ENCODE data around the gene CROCC.
"Not testable (repeated sequence)": the region's sequence is repeated elsewhere in the genome, so short reads cannot be mapped to it uniquely, and the experiment has no call there.

DNA sequence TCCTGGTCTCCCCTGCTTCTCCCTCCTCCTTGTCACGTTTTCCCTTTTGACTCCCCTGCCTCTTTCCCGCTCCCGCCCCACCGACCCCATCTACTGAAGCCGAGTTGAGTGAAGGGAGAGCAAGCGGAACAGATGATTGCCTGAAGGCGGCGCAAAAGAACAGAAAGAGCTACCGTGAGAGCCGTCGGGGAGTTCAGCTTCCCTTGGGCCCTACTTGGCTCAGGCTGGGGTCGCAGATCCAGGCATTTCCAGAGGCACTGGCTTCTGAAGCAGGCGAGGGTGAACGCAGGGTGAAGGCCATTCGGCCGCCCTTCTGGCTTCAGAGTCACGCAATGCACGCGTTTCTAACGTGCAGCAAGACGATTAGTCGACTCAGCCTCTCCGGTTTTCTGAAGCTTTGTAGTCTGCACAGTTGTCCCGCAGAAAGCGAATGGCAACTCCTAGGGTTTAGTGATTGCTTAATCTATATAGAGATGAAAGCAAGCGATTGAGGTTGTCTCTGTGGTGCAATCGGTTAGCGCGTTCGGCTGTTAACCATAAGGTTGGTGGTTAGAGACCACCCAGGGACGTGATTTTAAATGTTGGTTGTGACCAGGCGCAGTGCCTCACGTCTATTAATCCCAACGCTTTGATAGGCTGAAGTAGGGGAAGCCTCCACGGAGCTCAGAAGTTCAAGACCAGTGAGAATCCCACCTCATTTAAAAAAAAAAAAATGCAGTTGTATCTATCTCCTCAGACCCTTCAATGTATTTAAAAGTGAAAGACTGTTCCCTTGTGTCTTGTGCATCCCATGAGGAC, 46.6 kb upstream of the CROCC start:
- TF ChIP-seq, protein P1, sequence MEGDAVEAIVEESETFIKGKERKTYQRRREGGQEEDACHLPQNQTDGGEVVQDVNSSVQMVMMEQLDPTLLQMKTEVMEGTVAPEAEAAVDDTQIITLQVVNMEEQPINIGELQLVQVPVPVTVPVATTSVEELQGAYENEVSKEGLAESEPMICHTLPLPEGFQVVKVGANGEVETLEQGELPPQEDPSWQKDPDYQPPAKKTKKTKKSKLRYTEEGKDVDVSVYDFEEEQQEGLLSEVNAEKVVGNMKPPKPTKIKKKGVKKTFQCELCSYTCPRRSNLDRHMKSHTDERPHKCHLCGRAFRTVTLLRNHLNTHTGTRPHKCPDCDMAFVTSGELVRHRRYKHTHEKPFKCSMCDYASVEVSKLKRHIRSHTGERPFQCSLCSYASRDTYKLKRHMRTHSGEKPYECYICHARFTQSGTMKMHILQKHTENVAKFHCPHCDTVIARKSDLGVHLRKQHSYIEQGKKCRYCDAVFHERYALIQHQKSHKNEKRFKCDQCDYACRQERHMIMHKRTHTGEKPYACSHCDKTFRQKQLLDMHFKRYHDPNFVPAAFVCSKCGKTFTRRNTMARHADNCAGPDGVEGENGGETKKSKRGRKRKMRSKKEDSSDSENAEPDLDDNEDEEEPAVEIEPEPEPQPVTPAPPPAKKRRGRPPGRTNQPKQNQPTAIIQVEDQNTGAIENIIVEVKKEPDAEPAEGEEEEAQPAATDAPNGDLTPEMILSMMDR (IDR thresholded peaks at IDR 0.05) = not testable (repeated sequence)
- not testable (repeated sequence) for TF ChIP-seq EZH2, EZH2phosphoT487 (IDR thresholded peaks at IDR 0.05)

Data from neural progenitor cell (in vitro differentiated cells).